SJSA1 (cell line): ENCODE measurements around the gene DIRAS1. TPM values are rescaled to one million over a fixed set of nuclear protein-coding genes. Genes with fewer than 3 reads are reported as not detected.

Experiments
- DNase-seq, 2 experiments: peaks; one replicate each; pipeline ENCODE4 v3.0.0-alpha.2; 2015 to 2020; ENCODE audit warnings: low spot score in 2 of 2, low read depth in 1 of 2
- H3K27ac ChIP-seq: fragments of 250-450 bp; sonication (Bioruptor Pico); 2 replicates; pipeline ENCODE4 v1.5.1; 2020; ENCODE audit warnings: mild to moderate bottlenecking, moderate library complexity
- H3K27me3 ChIP-seq: fragments of 250-450 bp; sonication (Bioruptor Pico); replicated peaks from 2 replicates; pipeline ENCODE4 v1.5.1; 2020; ENCODE audit warnings: mild to moderate bottlenecking, moderate library complexity
- H3K36me3 ChIP-seq: fragments of 250-450 bp; sonication (Bioruptor Pico); 2 replicates; pipeline ENCODE4 v1.5.1; 2020; ENCODE audit warnings: mild to moderate bottlenecking
- H3K4me1 ChIP-seq: fragments of 250-450 bp; sonication (Bioruptor Pico); replicated peaks from 2 replicates; pipeline ENCODE4 v1.6.1; 2021; ENCODE audit warnings: mild to moderate bottlenecking
- H3K4me3 ChIP-seq: fragments of 250-450 bp; sonication (Bioruptor Pico); 2 replicates; pipeline ENCODE4 v1.5.1; 2020; ENCODE audit warnings: mild to moderate bottlenecking
- H3K9me3 ChIP-seq: fragments of 250-450 bp; sonication (Bioruptor Pico); replicated peaks from 2 replicates; pipeline ENCODE4 v1.5.1; 2020; ENCODE audit warnings: mild to moderate bottlenecking
- total RNA-seq: library from RNA; depleted of rRNA; stranded (reverse); fragments of >200 nt; shearing (Covaris generic); gene quantifications from 2 replicates; pipeline ENCODE4 v1.2.3, GENCODE V29; 2014

The DIRAS1 gene
- total RNA-seq, 1 experiment from 2014 or later = not detected

- H3K27me3 ChIP-seq = peaks cover 33% of the 10 kb centered on the region
- H3K9me3 ChIP-seq = no peaks in the 10 kb centered on the region
- no peak overlapping the region for H3K4me3 ChIP-seq
- H3K4me1 ChIP-seq = no peaks in the 10 kb centered on the region
- DNase-seq = no peak
- H3K36me3 ChIP-seq = peaks cover 7% of the 10 kb centered on the region
- no peak overlapping the region for H3K27ac ChIP-seq
Measured at GRCh38 chr19:2728783-2729387, 7.7 kb upstream of the DIRAS1 start.

GRCh38 chr19:2727640-2727944, 6.4 kb upstream of the DIRAS1 start:
- Histone ChIP-seq H3K4me3 (no peak overlapping the region), H3K36me3 (peaks cover 2% of the 10 kb centered on the region), H3K27ac (no peak overlapping the region), H3K9me3 (no peaks in the 10 kb centered on the region), H3K27me3 (peaks cover 33% of the 10 kb centered on the region), H3K4me1 (peaks cover 10% of the 10 kb centered on the region)
- peak in 1 of 2 experiments; percentile 43 for DNase-seq

GRCh38 chr19:2726904-2727639, 5.9 kb upstream of the DIRAS1 start:
- no peaks in the 10 kb centered on the region for H3K36me3 ChIP-seq
- no peak overlapping the region for H3K4me3 ChIP-seq
- DNase-seq = peak in 1 of 2 experiments; percentile 42
- no peak overlapping the region for H3K27ac ChIP-seq
- H3K9me3 ChIP-seq = no peaks in the 10 kb centered on the region
- peaks cover 11% of the 10 kb centered on the region for H3K4me1 ChIP-seq
- peaks cover 36% of the 10 kb centered on the region for H3K27me3 ChIP-seq

GRCh38 chr19:2726160-2726855, 5.1 kb upstream of the DIRAS1 start:
- no peaks in the 10 kb centered on the region for H3K9me3 ChIP-seq
- no peak for DNase-seq
- peaks cover 11% of the 10 kb centered on the region for H3K4me1 ChIP-seq
- no peak overlapping the region for H3K4me3 ChIP-seq
- H3K27me3 ChIP-seq = peaks cover 43% of the 10 kb centered on the region
- no peaks in the 10 kb centered on the region for H3K36me3 ChIP-seq
- H3K27ac ChIP-seq = no peak overlapping the region

GRCh38 chr19:2724148-2724557, 3.0 kb upstream of the DIRAS1 start:
- no peaks in the 10 kb centered on the region for H3K36me3 ChIP-seq
- H3K4me1 ChIP-seq = peaks cover 11% of the 10 kb centered on the region
- no peak overlapping the region for H3K27ac ChIP-seq
- H3K27me3 ChIP-seq = peaks cover 54% of the 10 kb centered on the region
- no peak overlapping the region for H3K4me3 ChIP-seq
- H3K9me3 ChIP-seq = no peaks in the 10 kb centered on the region
- no peak for DNase-seq

- DNase-seq = peak in 1 of 2 experiments; percentile 44
Measured at GRCh38 chr19:2723747-2724146, 2.6 kb upstream of the DIRAS1 start.

GRCh38 chr19:2723345-2723715, 2.2 kb upstream of the DIRAS1 start:
- H3K9me3 ChIP-seq = no peaks in the 10 kb centered on the region
- no peak overlapping the region for H3K27ac ChIP-seq
- no peak for DNase-seq
- H3K36me3 ChIP-seq = no peaks in the 10 kb centered on the region
- peaks cover 11% of the 10 kb centered on the region for H3K4me1 ChIP-seq
- peaks cover 49% of the 10 kb centered on the region for H3K27me3 ChIP-seq
- no peak overlapping the region for H3K4me3 ChIP-seq

More at GRCh38 chr19:2723747-2724146, 2.6 kb upstream of the DIRAS1 start:
- no peaks in the 10 kb centered on the region for H3K36me3 ChIP-seq
- peaks cover 50% of the 10 kb centered on the region for H3K27me3 ChIP-seq
- no peaks in the 10 kb centered on the region for H3K9me3 ChIP-seq
- no peak overlapping the region for H3K4me3 ChIP-seq
- no peak overlapping the region for H3K27ac ChIP-seq
- H3K4me1 ChIP-seq = peaks cover 11% of the 10 kb centered on the region

- Histone ChIP-seq H3K4me1 (peaks cover 11% of the 10 kb centered on the region), H3K27me3 (peaks cover 46% of the 10 kb centered on the region), H3K36me3 (no peaks in the 10 kb centered on the region), H3K9me3 (no peaks in the 10 kb centered on the region), H3K4me3 (no peak overlapping the region), H3K27ac (no peak overlapping the region)
- peak; percentile 62 to 81 for DNase-seq
Measured at GRCh38 chr19:2722541-2723344, 1.6 kb upstream of the DIRAS1 start.

- Histone ChIP-seq H3K27ac (no peak overlapping the region), H3K4me1 (peaks cover 11% of the 10 kb centered on the region), H3K4me3 (no peak overlapping the region), H3K9me3 (no peaks in the 10 kb centered on the region), H3K36me3 (no peaks in the 10 kb centered on the region), H3K27me3 (peaks cover 37% of the 10 kb centered on the region)
- DNase-seq = no peak
Measured at GRCh38 chr19:2721570-2722540, 683 bp upstream of the DIRAS1 start.

GRCh38 chr19:2719920-2720776, 1.0 kb downstream of the DIRAS1 start:
- H3K4me1 ChIP-seq = peaks cover 11% of the 10 kb centered on the region
- H3K27ac ChIP-seq = no peak overlapping the region
- peak in 1 of 2 experiments; percentile 47 for DNase-seq
- H3K36me3 ChIP-seq = no peaks in the 10 kb centered on the region
- peaks cover 9% of the 10 kb centered on the region for H3K9me3 ChIP-seq
- no peak overlapping the region for H3K4me3 ChIP-seq
- peaks cover 27% of the 10 kb centered on the region for H3K27me3 ChIP-seq

GRCh38 chr19:2719232-2719735, 1.9 kb downstream of the DIRAS1 start:
- Histone ChIP-seq H3K36me3 (no peaks in the 10 kb centered on the region), H3K4me3 (no peak overlapping the region), H3K9me3 (peaks cover 9% of the 10 kb centered on the region), H3K27ac (no peak overlapping the region), H3K27me3 (peaks cover 27% of the 10 kb centered on the region), H3K4me1 (peaks cover 11% of the 10 kb centered on the region)
- no peak for DNase-seq
